HL-60 (cell line): ENCODE measurements around the gene CTSH.

Experiments
- DNase-seq, 2 experiments: peaks; one replicate each; pipeline ENCODE4 v3.0.0-alpha.2; 2010 to 2020; ENCODE audit warnings: low read depth in 1 of 2, low spot score in 1 of 2
- H3K27ac ChIP-seq: fragments of 250-450 bp; sonication (Bioruptor Pico); replicated peaks from 2 replicates; pipeline ENCODE4 v1.5.1; 2020; ENCODE audit warnings: mild to moderate bottlenecking, moderate library complexity
- H3K27me3 ChIP-seq: fragments of 250-450 bp; sonication (Bioruptor Pico); 2 replicates; pipeline ENCODE4 v1.5.1; 2021; ENCODE audit warnings: mild to moderate bottlenecking, moderate library complexity; ENCODE audit not compliant: insufficient read depth, poor library complexity, severe bottlenecking
- H3K4me3 ChIP-seq: replicated peaks from 2 replicates; pipeline ENCODE4 v1.5.1; 2011; ENCODE audit warnings: mild to moderate bottlenecking, control low read depth, low read length; ENCODE audit not compliant: insufficient read depth
- CTCF ChIP-seq: IDR thresholded peaks from one replicate; pipeline ENCODE4 v1.5.1; 2011; ENCODE audit warnings: low read length, control low read depth, inconsistent platforms; ENCODE audit not compliant: insufficient read depth
- GABPA ChIP-seq: IDR thresholded peaks from 2 replicates; pipeline ENCODE4 v1.6.1; 2012; ENCODE audit warnings: low read depth
- POLR2AphosphoS5 ChIP-seq: IDR thresholded peaks from 2 replicates; pipeline ENCODE4 v1.6.1; 2012; ENCODE audit warnings: low read depth
- REST ChIP-seq: IDR thresholded peaks from 2 replicates; pipeline ENCODE4 v1.6.1; 2012; ENCODE audit warnings: low read depth; ENCODE audit not compliant: insufficient replicate concordance
- SPI1 ChIP-seq: IDR thresholded peaks from 2 replicates; pipeline ENCODE4 v1.6.1; 2012; ENCODE audit warnings: low read depth, mild to moderate bottlenecking, borderline replicate concordance

Gene CTSH

GRCh38 chr15:78968114-78968513 lies 23.3 kb upstream of the CTSH start:
- no peak overlapping the region for H3K27ac ChIP-seq
- no peak overlapping the region for H3K4me3 ChIP-seq
- no peak for TF ChIP-seq CTCF
- TF ChIP-seq POLR2AphosphoS5, result no peak
- TF ChIP-seq GABPA, result no peak
- no peak for TF ChIP-seq REST
- no peak for TF ChIP-seq SPI1
- no peak for DNase-seq
- no peaks in the 10 kb centered on the region for H3K27me3 ChIP-seq

- no peak overlapping the region for H3K27ac ChIP-seq
- TF ChIP-seq CTCF, result no peak
- TF ChIP-seq SPI1, result no peak
- no peak for TF ChIP-seq REST
- TF ChIP-seq POLR2AphosphoS5, result no peak
- TF ChIP-seq GABPA, result no peak
- DNase-seq, result no peak
- no peak overlapping the region for H3K4me3 ChIP-seq
- H3K27me3 ChIP-seq, result no peaks in the 10 kb centered on the region
These were observed 15.5 kb upstream of the CTSH start for GRCh38 chr15:78960308-78960707.

GRCh38 chr15:78959360-78959759 lies 14.5 kb upstream of the CTSH start:
- Histone ChIP-seq H3K4me3 (no peak overlapping the region), H3K27ac (no peak overlapping the region), H3K27me3 (no peaks in the 10 kb centered on the region)
- no peak for DNase-seq
- TF ChIP-seq POLR2AphosphoS5 (no peak), GABPA (no peak), REST (no peak), CTCF (no peak), SPI1 (no peak)
